ENCODE results near the gene PARVA.

DNA sequence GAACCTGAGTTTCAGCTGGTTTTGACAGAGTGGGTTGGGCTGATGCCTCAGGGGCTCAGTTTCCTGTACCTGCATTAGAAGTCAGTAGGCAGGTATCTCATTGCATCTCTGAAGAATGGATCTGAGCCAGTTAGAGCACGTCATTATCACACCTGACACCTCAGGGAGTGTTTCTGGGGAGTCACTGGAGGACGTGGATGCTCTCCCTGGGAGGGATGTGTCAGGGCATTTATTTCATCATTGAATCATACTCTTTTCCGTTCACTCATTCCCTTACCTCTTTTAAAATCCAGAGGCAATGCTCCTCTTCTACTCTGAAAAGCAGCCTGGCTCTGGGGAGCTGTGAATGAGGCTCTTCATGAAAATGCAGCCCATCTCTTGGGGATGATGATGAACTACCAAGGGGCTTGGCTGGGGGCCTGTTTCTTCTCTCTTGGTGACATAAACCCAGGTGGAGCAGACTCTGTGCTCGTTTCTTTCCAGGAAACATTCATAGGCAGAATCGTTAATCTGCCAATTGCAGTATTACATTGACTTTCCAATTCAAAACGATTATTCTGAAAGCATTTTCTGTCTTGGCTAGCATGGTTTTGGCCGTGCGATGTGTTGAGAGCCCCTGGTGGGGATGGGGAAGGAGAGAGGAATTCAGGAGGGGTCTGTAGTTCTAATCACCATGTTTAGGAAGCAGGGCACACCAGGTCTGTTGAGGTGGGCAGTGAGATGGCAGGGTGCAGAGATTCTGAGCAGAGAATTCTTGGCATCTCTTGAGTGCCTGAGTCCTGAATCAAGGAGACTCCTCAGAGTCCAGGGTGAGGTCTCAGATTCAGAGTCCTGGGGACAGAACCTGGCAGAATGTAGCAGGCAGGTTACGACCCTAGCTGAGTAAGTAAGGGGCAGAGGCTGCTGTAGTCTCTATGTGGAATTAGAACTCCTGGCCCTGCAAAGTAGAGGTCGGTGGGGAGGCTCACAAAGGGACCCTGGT is 12.6 kb downstream of the PARVA start:
- TF ChIP-seq POLR2A (IDR thresholded peaks at IDR 0.05) (no peak), POLR2AphosphoS5 (IDR thresholded peaks at IDR 0.05) (no peak), CTCF (IDR thresholded peaks at IDR 0.05) (no peak)

Data from gastroesophageal sphincter (tissue), 3 donors.